SIG-M5 treated with dmso at 0.1 percent for 504 hours (cell line): ENCODE results near the gene RIPPLY1.
"Not testable (repeated sequence)": the region's sequence is repeated elsewhere in the genome, so short reads cannot be mapped to it uniquely, and the experiment has no call there.

ENCODE experiments used
- DNase-seq: peaks from one replicate; lab custom pipeline; 2025; ENCODE audit not compliant: unreplicated experiment; lab: John Stamatoyannopoulos, UW

Gene RIPPLY1

GRCh38 chrX:106912864-106913263 is 9.7 kb upstream of the RIPPLY1 start:
- DNase-seq, result no peak

DNA sequence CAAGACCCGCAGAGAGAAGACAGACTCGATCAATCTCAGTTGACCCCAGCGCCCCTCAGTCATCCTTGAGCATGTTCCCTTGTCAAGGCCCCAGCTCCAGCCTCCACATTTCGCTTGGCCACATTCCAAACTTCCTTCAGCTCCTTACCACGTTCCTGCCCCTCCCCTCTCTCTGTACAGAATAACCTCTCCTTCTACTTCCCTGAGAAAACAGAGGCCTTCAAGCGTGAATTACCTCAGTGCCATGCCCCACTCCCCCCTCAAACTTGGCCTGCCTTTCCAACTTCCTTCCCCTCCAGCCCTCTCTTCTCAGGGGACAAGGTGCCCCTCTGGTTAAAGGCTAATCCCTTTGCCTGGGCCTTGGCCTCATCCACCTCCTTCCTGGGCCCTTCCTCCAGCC is 3.2 kb upstream of the RIPPLY1 start:
- no peak for DNase-seq

DNA sequence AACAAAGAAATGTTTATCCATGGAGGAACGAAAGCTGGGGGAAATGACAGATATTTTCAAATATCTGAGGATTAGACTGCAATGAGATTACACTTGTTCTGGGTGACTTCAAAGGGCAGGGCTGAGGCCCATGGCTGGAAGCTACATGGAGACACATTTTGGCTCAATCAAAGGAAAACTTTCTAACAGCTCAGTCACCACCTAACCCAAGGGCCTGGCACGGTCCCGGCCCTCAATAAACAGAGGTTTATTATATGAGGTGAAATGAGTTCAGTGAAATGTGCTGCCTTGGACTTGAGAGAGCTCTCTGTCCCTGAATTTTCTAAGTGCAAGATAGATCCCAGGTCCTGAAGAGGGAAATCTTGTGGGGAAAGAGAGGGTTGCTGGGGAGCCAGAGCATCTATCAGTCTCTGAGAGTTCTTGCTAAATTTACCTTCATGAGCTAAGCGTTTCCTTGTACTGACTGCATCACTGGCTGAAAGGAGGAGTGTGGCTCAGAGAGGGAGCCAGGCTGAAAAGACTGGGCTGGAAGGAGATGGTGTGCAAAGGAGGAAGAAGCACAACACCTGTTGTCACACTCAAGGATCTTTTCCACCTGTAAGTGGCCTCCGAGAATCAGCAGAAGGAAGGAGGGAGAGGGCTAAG is 2.0 kb upstream of the RIPPLY1 start:
- DNase-seq, result no peak

DNA sequence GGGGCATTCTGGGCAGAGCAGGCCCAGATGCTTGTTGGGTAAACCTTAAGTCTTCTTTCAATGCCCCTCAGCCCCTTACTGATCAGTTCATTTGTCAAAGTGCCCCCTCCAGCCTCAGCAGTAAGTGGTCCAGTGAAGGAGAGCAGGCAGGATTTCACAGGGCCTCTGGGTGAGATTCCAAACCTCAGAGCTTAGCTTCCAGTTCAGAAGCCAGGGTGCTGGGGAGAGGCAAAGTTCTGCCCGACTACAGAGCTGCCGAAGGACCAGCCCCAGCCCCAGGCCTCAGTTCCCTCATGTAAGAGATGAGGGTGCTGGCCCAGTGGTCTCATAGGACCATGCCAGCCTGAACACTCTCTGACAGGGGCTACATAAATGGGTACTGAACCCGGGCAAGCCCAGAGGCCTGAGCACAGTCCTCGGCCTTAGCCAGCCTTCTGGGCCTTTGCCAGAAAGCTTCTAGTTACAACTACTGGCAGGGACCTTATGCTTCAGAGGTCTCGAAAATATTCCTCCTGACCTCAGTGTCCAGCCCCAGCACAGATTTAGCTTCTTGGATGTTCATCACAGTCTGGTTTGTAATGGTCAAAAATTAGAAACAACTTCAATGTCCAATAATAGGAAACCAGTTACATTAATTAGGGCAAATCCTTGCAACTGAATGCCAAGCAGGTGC is 851 bp upstream of the RIPPLY1 start:
- no peak for DNase-seq

DNA sequence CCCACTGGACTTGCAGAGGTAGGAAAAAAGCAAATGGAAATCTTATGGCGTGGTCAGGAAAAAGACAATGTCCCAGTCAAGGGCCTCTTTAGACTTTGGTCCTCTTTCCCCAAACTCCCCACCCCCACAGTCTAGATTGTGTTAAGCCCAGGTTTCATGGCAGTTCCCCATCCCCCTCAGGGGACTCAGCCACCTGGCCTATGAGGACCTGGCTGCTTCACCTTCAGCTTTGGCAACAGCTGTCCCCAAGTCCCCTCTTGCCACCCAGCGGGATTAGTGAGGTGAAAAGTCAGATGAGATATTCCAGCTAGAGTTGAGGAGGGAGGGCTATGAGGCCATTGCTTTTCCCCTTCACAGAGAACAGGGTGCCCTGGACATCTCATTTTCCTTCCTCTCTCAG is 457 bp downstream of the RIPPLY1 start:
- no peak for DNase-seq

DNA sequence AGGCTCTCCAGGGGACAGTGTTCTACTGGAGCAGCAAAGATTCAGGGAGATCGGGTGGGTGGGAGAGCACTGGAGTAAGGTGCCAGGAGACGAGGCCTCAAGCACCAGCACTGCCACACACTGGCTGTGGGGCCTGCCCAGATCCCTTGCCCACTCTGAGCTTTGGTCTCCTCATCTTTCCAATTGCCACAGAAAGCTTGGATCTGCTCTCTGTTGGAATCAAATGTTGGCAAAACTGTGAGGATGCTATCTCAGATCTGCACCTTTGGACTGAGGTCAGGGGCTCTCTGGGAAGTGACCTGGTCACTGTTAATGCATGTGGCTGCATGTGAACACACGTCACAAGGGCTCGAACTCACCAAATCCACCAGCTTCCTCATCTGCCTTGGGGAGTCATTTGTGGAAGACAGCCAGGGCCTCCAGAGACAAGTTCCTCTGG is 1.3 kb downstream of the RIPPLY1 start:
- no peak for DNase-seq

DNA sequence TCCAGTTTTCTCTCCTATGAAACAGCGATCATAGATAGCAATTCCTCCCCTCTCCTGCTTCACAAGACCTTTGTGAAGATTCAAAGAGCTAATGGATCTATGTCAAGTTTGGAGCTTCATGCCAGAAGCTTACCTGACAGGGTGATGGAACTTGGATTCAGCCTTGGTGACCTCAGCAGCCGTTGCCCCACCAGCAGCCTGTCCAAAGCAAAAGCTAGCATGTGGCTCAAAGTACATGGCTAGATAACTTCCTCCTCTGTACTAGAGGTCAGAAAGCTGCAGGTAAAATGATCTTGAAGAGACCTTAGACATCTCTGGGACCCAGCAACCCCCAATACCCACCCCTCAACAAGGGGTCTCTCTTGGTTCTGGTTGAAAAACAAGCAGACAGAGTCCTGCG is 1.8 kb downstream of the RIPPLY1 start:
- no peak for DNase-seq

- no peak for DNase-seq
These were observed 3.3 kb downstream of the RIPPLY1 start for GRCh38 chrX:106899841-106900240.

GRCh38 chrX:106899276-106899675 is 3.9 kb downstream of the RIPPLY1 start:
- no peak for DNase-seq

DNA sequence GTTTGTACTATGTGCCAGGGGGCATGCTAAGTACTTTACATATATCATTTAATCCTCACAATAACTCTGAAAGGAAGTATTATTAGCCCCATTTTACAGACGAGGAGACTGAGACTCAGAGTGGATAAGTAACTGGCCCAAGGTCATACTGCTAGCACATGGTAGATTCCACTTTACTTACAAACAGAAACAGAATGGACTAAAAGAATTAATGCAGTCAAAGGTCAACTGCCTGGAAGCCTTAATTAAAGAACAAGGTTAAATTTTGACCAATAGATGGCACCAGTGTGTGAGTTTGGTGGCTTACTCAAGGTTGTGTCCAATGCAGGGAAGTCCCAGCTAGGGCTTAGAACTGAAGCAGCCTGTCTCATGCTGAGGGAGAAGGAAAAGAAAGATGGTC is 4.7 kb downstream of the RIPPLY1 start:
- peak; percentile 33 for DNase-seq

DNA sequence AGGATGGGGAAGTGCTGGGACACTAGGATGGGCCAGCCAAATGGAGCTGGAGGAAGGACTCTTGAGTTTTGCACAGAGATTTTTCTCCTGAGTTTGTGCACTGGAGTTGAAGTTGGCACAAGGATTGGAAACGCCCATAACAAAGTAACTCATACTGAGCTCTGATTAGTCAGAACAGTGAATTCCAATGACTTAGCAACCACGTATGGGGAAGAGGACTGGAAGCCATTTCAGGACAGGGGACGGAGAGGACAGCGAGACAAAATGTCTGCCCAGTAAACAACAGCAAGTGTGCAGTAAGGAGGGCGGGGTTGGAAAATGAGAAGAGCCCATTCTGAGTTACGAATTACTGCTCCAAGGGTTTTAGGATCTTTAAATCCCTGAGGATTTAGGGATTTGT is 5.9 kb downstream of the RIPPLY1 start:
- no peak for DNase-seq

DNA sequence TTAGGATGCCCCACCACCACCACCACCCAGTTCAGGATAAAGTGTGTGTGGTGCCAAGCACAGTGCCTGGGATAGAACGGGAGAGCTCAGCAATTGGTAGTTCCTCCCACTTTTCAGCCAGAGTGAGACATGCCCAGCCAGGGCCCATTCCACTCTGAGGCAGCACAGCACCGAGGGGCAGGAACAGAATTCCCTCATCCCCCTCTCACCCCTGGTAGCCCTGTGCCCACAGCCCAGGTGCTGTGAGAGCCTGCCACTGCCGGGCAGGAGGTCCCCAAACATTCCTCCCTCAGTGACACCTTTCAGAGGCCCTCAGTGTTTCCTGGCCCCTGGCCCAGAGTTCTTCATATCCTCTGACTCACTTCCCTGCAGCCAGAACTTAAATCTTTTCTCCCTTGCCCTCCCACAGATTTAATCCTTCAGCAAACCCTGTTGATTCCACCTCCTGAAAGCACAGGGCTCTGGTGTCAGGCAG is 8.1 kb downstream of the RIPPLY1 start:
- DNase-seq, result no peak

DNA sequence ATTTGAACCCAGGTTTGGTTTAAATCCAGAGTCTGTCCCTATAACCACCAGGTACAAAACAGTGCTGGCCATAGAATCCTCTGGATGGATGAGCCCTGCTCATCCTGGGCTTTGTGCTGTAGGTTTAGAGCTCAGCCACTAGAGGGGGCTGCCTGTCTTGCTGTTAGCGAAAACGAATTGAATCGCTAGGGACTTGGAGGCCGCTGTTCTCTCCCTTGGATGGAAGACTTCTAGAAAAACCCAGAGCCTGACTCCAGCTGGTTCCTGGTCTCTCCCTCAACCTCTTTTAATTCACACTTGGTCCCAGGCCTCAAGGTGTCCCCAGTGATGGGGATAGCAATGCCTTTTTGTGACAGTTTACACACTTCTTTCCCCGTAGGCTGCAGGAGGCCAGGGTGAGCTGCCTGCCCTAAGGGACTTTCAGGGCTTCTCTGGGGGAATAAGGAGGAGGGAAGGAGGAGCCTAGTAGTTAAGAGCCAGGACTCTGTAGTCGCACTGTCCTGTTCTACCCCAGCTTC is 8.7 kb downstream of the RIPPLY1 start:
- peak; percentile 40 for DNase-seq

DNA sequence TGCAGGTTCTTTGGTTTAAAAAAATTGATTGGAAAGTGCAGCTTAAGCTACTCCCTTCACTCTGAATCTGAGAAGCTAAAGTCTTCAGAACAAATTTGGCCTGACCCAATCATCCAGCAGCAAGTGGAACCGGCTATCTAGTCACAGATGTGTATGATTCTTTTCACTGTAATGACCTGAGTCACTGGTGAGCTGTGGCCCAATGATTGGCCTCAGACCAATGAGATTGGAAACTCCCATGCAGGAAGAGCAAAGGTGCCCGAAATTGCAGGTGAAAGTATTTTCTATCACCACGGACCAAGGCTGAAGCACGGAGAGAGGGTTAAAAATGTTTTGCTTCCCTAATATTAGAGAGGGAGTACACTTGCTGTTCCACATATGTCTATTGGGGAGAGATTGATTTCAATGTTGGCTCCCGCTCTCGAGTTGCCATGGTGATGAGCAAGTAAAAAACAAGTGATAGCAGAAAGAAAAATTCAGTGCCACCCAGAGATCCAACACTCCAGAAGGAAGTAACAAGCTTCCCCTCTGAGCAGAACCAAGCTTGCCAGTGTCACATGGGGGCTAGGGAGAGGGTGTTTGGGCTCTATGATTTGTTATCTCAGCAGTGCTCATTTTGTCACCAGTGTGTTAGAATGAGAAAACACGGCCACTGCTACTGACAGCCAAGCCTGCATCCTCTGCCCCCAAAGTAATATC is 11.2 kb downstream of the RIPPLY1 start:
- no peak for DNase-seq

GRCh38 chrX:106889468-106889867 is 13.7 kb downstream of the RIPPLY1 start:
- no peak for DNase-seq

GRCh38 chrX:106875151-106875550 is 28.0 kb downstream of the RIPPLY1 start:
- no peak for DNase-seq

- DNase-seq, result peak; percentile 12
These were observed 29.1 kb downstream of the RIPPLY1 start for GRCh38 chrX:106874075-106874474.

- DNase-seq, result not testable (repeated sequence)
These were observed 30.3 kb downstream of the RIPPLY1 start for GRCh38 chrX:106872796-106873195.

DNA sequence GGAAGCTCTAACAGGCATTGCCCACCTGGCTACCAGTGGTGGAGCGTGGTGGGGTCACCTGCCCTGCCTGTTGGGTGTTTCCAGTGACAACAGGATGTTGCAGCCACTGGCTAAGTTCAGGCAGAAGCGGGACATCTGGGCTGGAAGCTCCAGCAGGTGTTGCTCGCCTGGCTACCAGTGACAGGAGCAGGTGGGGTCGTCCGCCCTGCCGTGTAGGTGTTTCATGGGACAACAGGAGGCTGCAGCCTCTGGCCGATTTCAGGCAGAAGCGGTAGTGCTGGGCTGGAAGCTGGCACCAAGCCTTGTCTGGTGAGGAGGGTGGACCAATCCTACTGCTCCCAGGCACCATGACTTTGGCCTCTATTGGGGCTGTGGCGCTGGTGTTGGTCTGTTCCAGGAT is 39.4 kb downstream of the RIPPLY1 start:
- DNase-seq, result no peak

GRCh38 chrX:106862972-106863688 is 40.0 kb downstream of the RIPPLY1 start:
- no peak for DNase-seq
